ENCODE data around the gene COL9A3.

COL9A3 gene

GRCh38 chr20:62818592-62819493 is 2.0 kb downstream of the COL9A3 start:
- peaks cover 11% of the 10 kb centered on the region for H4K20me1 ChIP-seq (ENCODE audit: insufficient read depth, low read length)
- no peak overlapping the region for H3K4me3 ChIP-seq (ENCODE audit: low read length)
- H2AFZ ChIP-seq (ENCODE audit: low read depth, low read length), result no peak overlapping the region
- no peak overlapping the region for H3K4me2 ChIP-seq (ENCODE audit: low read length)
- peaks cover 5% of the 10 kb centered on the region for H3K36me3 ChIP-seq (replicated peaks; ENCODE audit: low read depth, low read length)
- H3K4me1 ChIP-seq (ENCODE audit: low read length), result peaks cover 19% of the 10 kb centered on the region
- H3K79me2 ChIP-seq (ENCODE audit: low read length), result no peaks in the 10 kb centered on the region
- no peak overlapping the region for H3K27ac ChIP-seq (ENCODE audit: low read length)
- TF ChIP-seq EZH2phosphoT487 (IDR thresholded peaks at IDR 0.05; ENCODE audit: low read depth) (no peak), CTCF (IDR thresholded peaks at IDR 0.05; ENCODE audit: low read depth, low read length) (no peak)
- no peaks in the 10 kb centered on the region for H3K9me3 ChIP-seq (ENCODE audit: insufficient read depth, low read length)
- H3K27me3 ChIP-seq (ENCODE audit: low read depth, low read length), result peaks cover 7% of the 10 kb centered on the region
- H3K9ac ChIP-seq (ENCODE audit: low read length), result no peak overlapping the region

GRCh38 chr20:62819494-62820174 is 2.8 kb downstream of the COL9A3 start:
- Histone ChIP-seq H3K4me1 (ENCODE audit: low read length) (peaks cover 25% of the 10 kb centered on the region), H4K20me1 (ENCODE audit: insufficient read depth, low read length) (peaks cover 4% of the 10 kb centered on the region; the same call in 1 of the 2 replicates), H3K4me2 (ENCODE audit: low read length) (no peak overlapping the region), H3K27ac (ENCODE audit: low read length) (no peak overlapping the region), H3K4me3 (ENCODE audit: low read length) (no peak overlapping the region), H3K79me2 (ENCODE audit: low read length) (no peaks in the 10 kb centered on the region), H3K9ac (ENCODE audit: low read length) (no peak overlapping the region), H2AFZ (ENCODE audit: low read depth, low read length) (no peak overlapping the region), H3K9me3 (ENCODE audit: insufficient read depth, low read length) (no peaks in the 10 kb centered on the region), H3K27me3 (ENCODE audit: low read depth, low read length) (peaks cover 7% of the 10 kb centered on the region), H3K36me3 (replicated peaks; ENCODE audit: low read depth, low read length) (no peaks in the 10 kb centered on the region)
- TF ChIP-seq EZH2phosphoT487 (IDR thresholded peaks at IDR 0.05; ENCODE audit: low read depth) (no peak), CTCF (IDR thresholded peaks at IDR 0.05; ENCODE audit: low read depth, low read length) (no peak)

- Histone ChIP-seq H4K20me1 (ENCODE audit: insufficient read depth, low read length) (no peaks in the 10 kb centered on the region), H3K9ac (ENCODE audit: low read length) (no peak overlapping the region), H3K36me3 (replicated peaks; ENCODE audit: low read depth, low read length) (no peaks in the 10 kb centered on the region), H3K79me2 (ENCODE audit: low read length) (no peaks in the 10 kb centered on the region), H3K27ac (ENCODE audit: low read length) (no peak overlapping the region), H3K4me3 (ENCODE audit: low read length) (no peak overlapping the region), H2AFZ (ENCODE audit: low read depth, low read length) (no peak overlapping the region), H3K4me2 (ENCODE audit: low read length) (no peak overlapping the region), H3K4me1 (ENCODE audit: low read length) (peaks cover 30% of the 10 kb centered on the region), H3K27me3 (ENCODE audit: low read depth, low read length) (peaks cover 7% of the 10 kb centered on the region), H3K9me3 (ENCODE audit: insufficient read depth, low read length) (no peaks in the 10 kb centered on the region)
- TF ChIP-seq CTCF (IDR thresholded peaks at IDR 0.05; ENCODE audit: low read depth, low read length), result no peak
- TF ChIP-seq EZH2phosphoT487 (IDR thresholded peaks at IDR 0.05; ENCODE audit: low read depth), result no peak
These were observed 3.5 kb downstream of the COL9A3 start for GRCh38 chr20:62820208-62820961.

Data from OCI-LY3 (cell line).